Sciatic nerve (tissue), 2 donors: ENCODE results near the gene ZNF19. TPM values are rescaled to one million over a fixed set of nuclear protein-coding genes. Genes with fewer than 3 reads are reported as not detected.

Experiments used
- ATAC-seq: fragments of 200-7000 bp; cut with Tn5 transposase; one replicate; pipeline ENCODE4 v1.9.1; 2020; ENCODE audit warnings: mild to moderate bottlenecking, moderate library complexity
- DNase-seq: peaks from one replicate; pipeline ENCODE4 v3.0.0-alpha.2; 2020; ENCODE audit warnings: low spot score
- intact Hi-C: fragments of 100-400 bp; cut with DNase I; formaldehyde crosslinking; loops from one replicate; pipeline ENCODE4 v1.14.2; 2022
- total RNA-seq: library from RNA; stranded (reverse); fragmentation: NEBNext Ultra II Directional; extraction: Animal tissue kit (Norgen Biotek cat#: 25700); gene quantifications from one replicate; pipeline ENCODE4 v1.2.1, GENCODE V29; 2021
- donor health status: DM: no; HTN: no; CAD: no.
- donor health status: DM: no; HTN: no; CAD: no.

Gene ZNF19
- total RNA-seq, 1 donor from 2014 or later, result 7.8 TPM

- no peak for DNase-seq
- no peak for ATAC-seq
- intact Hi-C loops, result no loop called here
Measured at GRCh38 chr16:71425746-71426068, 63.4 kb downstream of the ZNF19 start.

DNA sequence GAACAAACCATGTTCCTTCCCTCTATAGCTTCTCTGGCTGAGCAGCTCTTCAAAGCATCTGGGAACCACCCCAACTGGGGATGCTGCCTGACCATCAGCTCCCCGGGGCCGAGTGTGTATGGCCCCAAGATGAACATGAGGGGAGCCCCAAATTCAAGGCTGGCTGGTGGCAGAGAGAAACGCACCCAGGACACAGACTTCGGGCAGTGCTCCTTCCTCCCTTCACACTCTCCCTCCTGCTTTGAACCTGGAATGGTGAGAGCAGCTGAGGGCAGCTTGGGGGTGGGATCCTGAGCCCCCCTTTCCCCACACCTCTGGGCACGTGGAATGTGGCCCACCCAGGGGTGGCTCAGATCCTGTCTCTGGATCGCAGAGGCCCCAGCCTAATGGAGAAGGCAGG, 64.5 kb downstream of the ZNF19 start:
- DNase-seq, result no peak
- intact Hi-C loops, result no loop called here
- no peak for ATAC-seq

DNA sequence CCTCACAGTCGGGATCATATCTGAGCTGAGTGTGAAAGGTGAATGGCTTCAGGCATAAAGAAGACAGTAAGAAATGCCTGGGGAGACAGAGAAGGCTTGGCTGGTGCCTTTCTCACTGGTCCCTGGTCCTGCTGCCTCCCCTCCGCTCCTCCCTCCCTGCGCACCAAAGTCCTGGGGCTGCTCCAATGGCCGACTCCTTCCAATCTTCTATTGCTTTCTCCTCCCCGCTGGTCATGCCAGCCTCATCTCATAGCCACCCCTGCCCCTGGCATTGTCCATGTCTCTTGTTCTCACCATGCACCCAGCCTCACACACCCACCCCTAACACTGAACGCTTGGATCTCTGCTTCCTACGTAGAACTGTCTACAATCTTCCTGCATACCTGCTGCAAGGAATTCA, 65.3 kb downstream of the ZNF19 start:
- DNase-seq (no peak), ATAC-seq (no peak)
- intact Hi-C loops, result no loop called here

Other genes with a start within 250 kb of the ZNF19 start
- 14.9 TPM for gene CMTR2, start 199.9 kb downstream of the ZNF19 start, total RNA-seq
- gene CALB2, start 130.6 kb downstream of the ZNF19 start, total RNA-seq, result 2.8 TPM
- gene TLE7, start 47.3 kb downstream of the ZNF19 start, total RNA-seq, result not detected
- gene ZNF23, start 27.1 kb downstream of the ZNF19 start, total RNA-seq, result 11.0 TPM
- gene CHST4, start 37.1 kb upstream of the ZNF19 start, total RNA-seq, result not detected
- gene TAT, start 87.8 kb upstream of the ZNF19 start, total RNA-seq, result 0.13 TPM
- gene MARVELD3, start 136.9 kb upstream of the ZNF19 start, total RNA-seq, result 0.36 TPM
- gene PHLPP2, start 235.4 kb upstream of the ZNF19 start, total RNA-seq, result 22.5 TPM